K562 (cell line): ENCODE measurements around the gene TRA2B. TPM values are rescaled to one million over a fixed set of nuclear protein-coding genes. Genes with fewer than 3 reads are reported as not detected.

ENCODE experiments used
- CHCHD3 ChIP-seq: fragments of 250-450 bp; sonication (Bioruptor Pico); IDR thresholded peaks from 2 replicates; pipeline ENCODE4 v2.1.2; 2022; ENCODE audit warnings: mild to moderate bottlenecking
- CHD7 ChIP-seq: fragments of 200-600 bp; sonication (generic); IDR thresholded peaks from one replicate; pipeline ENCODE4 v1.6.1; 2012; ENCODE audit warnings: mild to moderate bottlenecking, low read depth, low read length, inconsistent platforms
- EWSR1 ChIP-seq: fragments of 450-650 bp; IDR thresholded peaks from 2 replicates; pipeline ENCODE4 v1.6.1; 2018; ENCODE audit warnings: borderline replicate concordance, mild to moderate bottlenecking, low read depth, moderate library complexity; ENCODE audit not compliant: partially characterized antibody
- NCOA2 ChIP-seq, 2 experiments: fragments of 450-650 bp; IDR thresholded peaks; 2 replicates each; pipeline ENCODE4 v1.6.1; 2018; ENCODE audit warnings: mild to moderate bottlenecking in 2 of 2, moderate library complexity in 1 of 2; ENCODE audit not compliant: partially characterized antibody in 2 of 2
- ZNF785 ChIP-seq: fragments of 250-450 bp; sonication (Bioruptor Pico); IDR thresholded peaks from 2 replicates; pipeline ENCODE4 v1.4.0; 2020; ENCODE audit warnings: mild to moderate bottlenecking
- polyA plus RNA-seq, 8 experiments: library from polyadenylated mRNA; depleted of rRNA in 4 of 8; stranded (reverse) in 5 of 8; unstranded in 3 of 8; fragments of >200 nt; fragmentation: Nextera tagmentation in 2 of 8; fragmentation: Illumina TruSeq in 1 of 8; extraction: Ambion mirVana in 2 of 8; extraction: Trizol in 1 of 8; gene quantifications; 2 replicates each; pipeline versions ENCODE4 v1.2.1 to v1.2.3, GENCODE V29; 2011 to 2014; ENCODE audit warnings: inconsistent platforms in 1 of 8, missing spikeins in 1 of 8
- total RNA-seq, 7 experiments: library from RNA; depleted of rRNA in 6 of 7; stranded (reverse); fragments of >200 nt in 6 of 7; fragmentation: Illumina TruSeq in 2 of 7; extraction: Trizol in 2 of 7; gene quantifications; 2 replicates each; pipeline versions ENCODE4 v1.2.1 to v1.2.3, GENCODE V29; 2011 to 2021; ENCODE audit warnings: low replicate concordance in 1 of 7
- TF ChIP-seq, protein P1 (sequence below): sonication (generic); formaldehyde crosslinking; IDR thresholded peaks from 2 replicates; pipeline ENCODE4 v1.9.0; 2022; ENCODE audit warnings: mild to moderate bottlenecking, missing genetic modification reagents
- TF ChIP-seq, protein P2 (sequence below): IDR thresholded peaks from 3 replicates; pipeline ENCODE4 v1.6.1; 2011; ENCODE audit warnings: borderline replicate concordance, mild to moderate bottlenecking, moderate library complexity; ENCODE audit not compliant: insufficient read length; ENCODE audit errors: extremely low read depth

TRA2B gene
- total and polyA plus RNA-seq, 9 of the 15 experiments (the other 6 are each of a cell fraction or from before 2014, with no cell fraction given): 105 to 411 (median 278) TPM

DNA sequence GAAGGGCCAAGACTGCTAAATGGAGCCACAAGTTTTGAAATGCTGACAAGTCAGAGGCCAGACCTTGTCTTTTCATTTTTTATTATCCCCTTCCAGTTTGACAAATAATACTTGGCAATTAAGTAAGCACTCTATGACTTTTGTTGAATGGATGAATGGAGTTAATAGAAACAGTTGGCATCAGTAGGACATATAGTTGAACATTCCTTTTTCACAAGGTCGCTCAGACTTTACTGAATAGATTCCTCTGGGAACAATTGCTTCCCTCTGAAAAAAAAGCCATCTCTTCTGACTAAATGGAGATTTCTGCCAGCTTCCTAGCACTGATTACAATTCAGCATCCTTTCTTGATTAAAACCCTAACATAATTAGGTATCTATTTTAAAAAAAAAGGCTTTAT lies 53.2 kb downstream of the TRA2B start (continued):
- TF ChIP-seq CHD7 (no peak), CHCHD3 (CRISPR knock-in tag) (no peak), NCOA2 (IDR thresholded peaks at IDR 0.05; ENCODE audit: partially characterized antibody in 2 of 2) (no peak), EWSR1 (no peak), ZNF785 (no peak)
- TF ChIP-seq, protein P1, sequence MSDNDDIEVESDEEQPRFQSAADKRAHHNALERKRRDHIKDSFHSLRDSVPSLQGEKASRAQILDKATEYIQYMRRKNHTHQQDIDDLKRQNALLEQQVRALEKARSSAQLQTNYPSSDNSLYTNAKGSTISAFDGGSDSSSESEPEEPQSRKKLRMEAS: no peak
- TF ChIP-seq, protein P2, sequence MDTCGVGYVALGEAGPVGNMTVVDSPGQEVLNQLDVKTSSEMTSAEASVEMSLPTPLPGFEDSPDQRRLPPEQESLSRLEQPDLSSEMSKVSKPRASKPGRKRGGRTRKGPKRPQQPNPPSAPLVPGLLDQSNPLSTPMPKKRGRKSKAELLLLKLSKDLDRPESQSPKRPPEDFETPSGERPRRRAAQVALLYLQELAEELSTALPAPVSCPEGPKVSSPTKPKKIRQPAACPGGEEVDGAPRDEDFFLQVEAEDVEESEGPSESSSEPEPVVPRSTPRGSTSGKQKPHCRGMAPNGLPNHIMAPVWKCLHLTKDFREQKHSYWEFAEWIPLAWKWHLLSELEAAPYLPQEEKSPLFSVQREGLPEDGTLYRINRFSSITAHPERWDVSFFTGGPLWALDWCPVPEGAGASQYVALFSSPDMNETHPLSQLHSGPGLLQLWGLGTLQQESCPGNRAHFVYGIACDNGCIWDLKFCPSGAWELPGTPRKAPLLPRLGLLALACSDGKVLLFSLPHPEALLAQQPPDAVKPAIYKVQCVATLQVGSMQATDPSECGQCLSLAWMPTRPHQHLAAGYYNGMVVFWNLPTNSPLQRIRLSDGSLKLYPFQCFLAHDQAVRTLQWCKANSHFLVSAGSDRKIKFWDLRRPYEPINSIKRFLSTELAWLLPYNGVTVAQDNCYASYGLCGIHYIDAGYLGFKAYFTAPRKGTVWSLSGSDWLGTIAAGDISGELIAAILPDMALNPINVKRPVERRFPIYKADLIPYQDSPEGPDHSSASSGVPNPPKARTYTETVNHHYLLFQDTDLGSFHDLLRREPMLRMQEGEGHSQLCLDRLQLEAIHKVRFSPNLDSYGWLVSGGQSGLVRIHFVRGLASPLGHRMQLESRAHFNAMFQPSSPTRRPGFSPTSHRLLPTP: no peak
